ENCODE data around the gene GPR132.

GRCh38 chr14:105094193-105094907, 29.1 kb upstream of the GPR132 start:
- TF ChIP-seq GABPA (IDR thresholded peaks at IDR 0.05; ENCODE audit: borderline replicate concordance, insufficient read depth, low read length) = no peak
- TF ChIP-seq ATF2 (IDR thresholded peaks at IDR 0.05; ENCODE audit: low read length) = no peak

All from H1 (cell line).